ENCODE data around the gene IFT25.

Gene IFT25

GRCh38 chr1:53956308-53957168, 11.0 kb upstream of the IFT25 start:
- DNase-seq: no peak

- DNase-seq: no peak
These were observed 8.6 kb upstream of the IFT25 start for GRCh38 chr1:53954128-53954527.

- no peak for DNase-seq
These were observed 6.2 kb upstream of the IFT25 start for GRCh38 chr1:53951697-53952096.

GRCh38 chr1:53949023-53949990, 3.8 kb upstream of the IFT25 start:
- no peak for DNase-seq

GRCh38 chr1:53948291-53948690, 2.8 kb upstream of the IFT25 start:
- DNase-seq: no peak

GRCh38 chr1:53947172-53947907, 1.8 kb upstream of the IFT25 start:
- DNase-seq: no peak

- no peak for DNase-seq
These were observed 1.0 kb upstream of the IFT25 start, which contains the start of gene LRRC42 for GRCh38 chr1:53946252-53947171. TSS of gene LRRC42 (plus strand) at chr1:53946350. CDS start at chr1:53952000, 5,650 bp downstream.

GRCh38 chr1:53945183-53945432, 391 bp downstream of the IFT25 start:
- DNase-seq: no peak

- DNase-seq: no peak
These were observed 873 bp downstream of the IFT25 start for GRCh38 chr1:53944469-53945182.

GRCh38 chr1:53943490-53944043, 1.9 kb downstream of the IFT25 start:
- DNase-seq: no peak

GRCh38 chr1:53943090-53943489, 2.4 kb downstream of the IFT25 start:
- DNase-seq: no peak

GRCh38 chr1:53942127-53942957, 3.2 kb downstream of the IFT25 start:
- no peak for DNase-seq

- DNase-seq: no peak
These were observed 7.2 kb downstream of the IFT25 start for GRCh38 chr1:53938136-53938830.

- DNase-seq: no peak
These were observed 9.1 kb downstream of the IFT25 start for GRCh38 chr1:53936430-53936829.

- DNase-seq: no peak
These were observed 11.2 kb downstream of the IFT25 start for GRCh38 chr1:53934170-53934765.

- DNase-seq: no peak
These were observed 14.0 kb downstream of the IFT25 start for GRCh38 chr1:53931523-53931922.

GRCh38 chr1:53930932-53931331, 14.6 kb downstream of the IFT25 start:
- no peak for DNase-seq

GRCh38 chr1:53929246-53929960, 16.1 kb downstream of the IFT25 start:
- no peak for DNase-seq
